GM12864 (cell line): ENCODE measurements around the gene BDH1.

Experiments used
- DNase-seq: peaks from one replicate; pipeline ENCODE4 v3.0.0-alpha.2; 2011; ENCODE audit warnings: low read depth
- H3K4me3 ChIP-seq: 2 replicates; pipeline ENCODE4 v1.5.1; 2011; ENCODE audit warnings: mild to moderate bottlenecking, low read depth, low read length, control low read depth
- CTCF ChIP-seq: IDR thresholded peaks from 2 replicates; pipeline ENCODE4 v1.5.1; 2011; ENCODE audit warnings: low read depth, mild to moderate bottlenecking, moderate library complexity, low read length, control low read depth, inconsistent platforms; ENCODE audit errors: missing control alignments

BDH1 gene

GRCh38 chr3:197597335-197597734 lies 41.6 kb upstream of the BDH1 start:
- H3K4me3 ChIP-seq: no peak overlapping the region
- DNase-seq: no peak
- TF ChIP-seq CTCF: no peak

GRCh38 chr3:197595470-197596185 lies 39.9 kb upstream of the BDH1 start:
- no peak for TF ChIP-seq CTCF
- no peak for DNase-seq

GRCh38 chr3:197593046-197593380 lies 37.2 kb upstream of the BDH1 start:
- no peak overlapping the region for H3K4me3 ChIP-seq
- TF ChIP-seq CTCF: no peak
- no peak for DNase-seq

More at GRCh38 chr3:197595470-197596185, 39.9 kb upstream of the BDH1 start:
- H3K4me3 ChIP-seq: no peak overlapping the region

GRCh38 chr3:197592361-197593045 lies 36.7 kb upstream of the BDH1 start:
- no peak overlapping the region for H3K4me3 ChIP-seq
- no peak for TF ChIP-seq CTCF
- DNase-seq: no peak

DNA sequence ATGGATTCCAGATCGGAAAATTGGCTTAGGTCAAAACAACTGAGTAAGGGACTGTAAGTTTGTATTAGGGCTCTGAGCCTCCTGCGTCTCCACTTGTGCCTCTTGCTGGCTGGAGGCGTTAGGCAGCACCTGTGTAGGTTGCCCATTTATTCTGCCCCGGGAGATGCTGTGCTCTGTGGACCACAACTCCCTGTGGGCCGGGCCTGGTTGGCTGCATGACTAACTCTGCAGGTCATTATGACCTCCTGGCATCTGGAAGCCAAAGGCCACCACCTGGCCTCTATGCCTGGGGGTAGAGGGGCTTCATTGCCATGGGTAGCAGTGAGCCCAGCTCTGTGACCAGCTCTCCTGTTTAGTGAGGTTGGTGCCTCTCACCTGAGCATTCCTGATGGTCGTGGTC lies 36.0 kb upstream of the BDH1 start:
- DNase-seq: no peak
- TF ChIP-seq CTCF: no peak
- H3K4me3 ChIP-seq: no peak overlapping the region

DNA sequence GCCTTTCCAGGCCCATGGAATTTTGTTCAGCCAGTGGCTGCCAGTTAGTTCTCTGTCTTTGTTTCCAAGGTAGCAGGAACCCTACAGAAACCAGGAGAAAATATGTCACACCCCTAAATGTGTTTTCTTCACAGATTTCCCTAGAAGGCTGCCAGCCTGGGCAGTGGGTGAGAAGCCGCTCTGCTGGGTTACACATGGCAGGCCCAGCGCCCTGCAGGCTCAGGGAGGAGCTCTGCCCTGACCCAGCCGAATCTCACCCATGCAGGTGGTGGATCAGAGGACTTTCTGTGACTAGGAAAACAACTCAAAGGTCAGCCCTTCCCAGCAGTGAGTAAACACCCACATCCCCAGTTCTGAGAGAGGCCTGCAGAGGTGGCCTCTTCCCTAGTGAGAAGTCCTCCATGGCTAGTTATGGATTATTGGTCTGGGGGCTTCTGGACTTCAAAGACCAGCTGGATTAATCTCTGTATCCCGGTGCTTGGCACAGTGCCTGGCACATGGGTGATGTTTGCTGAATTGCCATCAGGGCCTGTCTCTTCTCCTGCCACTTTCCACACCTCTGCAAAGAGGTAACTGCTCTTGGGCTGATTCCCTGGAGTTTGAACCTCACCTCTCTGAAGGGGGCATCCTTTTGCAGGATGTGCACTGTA lies 34.7 kb upstream of the BDH1 start:
- H3K4me3 ChIP-seq: no peak overlapping the region
- no peak for TF ChIP-seq CTCF
- no peak for DNase-seq
